Pulmonary artery endothelial cell (primary cell): ENCODE results near the gene EFCC1. TPM values are rescaled to one million over a fixed set of nuclear protein-coding genes. Genes with fewer than 3 reads are reported as not detected.

Experiments used
- DNase-seq: peaks from one replicate; pipeline ENCODE4 v3.0.0-alpha.2; 2011; ENCODE audit warnings: low read depth, low spot score
- total RNA-seq: library from RNA; depleted of rRNA; stranded (reverse); fragments of >200 nt; gene quantifications from 2 replicates; pipeline ENCODE4 v1.2.3, GENCODE V29; 2014

The EFCC1 gene
- total RNA-seq, 1 donor from 2014 or later: 0.26 TPM

DNA sequence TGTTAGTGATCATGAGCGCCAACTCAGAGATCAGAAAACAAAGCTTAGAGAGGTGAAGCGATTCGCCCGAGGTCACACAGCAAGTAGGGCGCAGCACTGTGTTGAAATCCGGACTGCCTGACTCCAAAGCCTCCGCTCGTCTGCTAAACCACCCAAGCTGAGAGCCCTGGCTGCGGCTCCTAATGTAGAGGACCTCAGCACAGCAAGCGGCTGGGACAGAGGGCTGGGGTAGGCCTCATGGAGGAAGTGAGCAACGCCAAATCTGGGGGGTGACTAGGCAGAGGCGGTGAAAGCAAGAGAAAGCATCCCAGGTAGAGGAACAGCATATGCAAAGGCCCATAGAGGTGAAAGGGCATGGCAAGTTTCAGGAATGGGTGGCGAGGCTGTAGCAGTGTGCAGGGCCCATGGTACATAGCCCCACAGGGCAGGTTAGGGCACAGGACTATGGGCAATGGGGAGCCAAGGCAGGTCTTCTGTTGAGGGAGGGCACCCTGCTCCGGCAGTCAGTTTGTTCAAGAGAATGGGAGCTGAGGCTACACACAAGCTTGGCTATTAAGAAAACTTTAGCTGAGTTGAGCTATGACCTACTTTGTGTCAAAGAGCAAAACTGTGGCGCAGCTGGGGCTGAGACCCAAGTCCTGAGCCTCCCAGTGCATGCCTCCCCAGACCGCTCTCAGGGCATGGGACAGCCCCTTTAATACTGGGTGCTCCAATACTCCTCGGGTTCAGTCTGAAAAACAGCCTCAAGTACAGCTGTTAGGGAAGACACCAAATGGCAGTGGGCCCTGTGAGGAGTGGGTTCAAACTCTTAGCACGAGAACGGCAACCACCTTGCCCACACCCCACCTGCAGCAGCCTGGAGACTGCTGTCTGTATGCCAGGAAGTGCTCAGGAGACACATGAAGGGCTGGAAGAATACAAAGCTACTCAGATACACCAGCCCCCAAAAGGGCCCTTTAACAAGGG lies 6.2 kb upstream of the EFCC1 start:
- DNase-seq: no peak

DNA sequence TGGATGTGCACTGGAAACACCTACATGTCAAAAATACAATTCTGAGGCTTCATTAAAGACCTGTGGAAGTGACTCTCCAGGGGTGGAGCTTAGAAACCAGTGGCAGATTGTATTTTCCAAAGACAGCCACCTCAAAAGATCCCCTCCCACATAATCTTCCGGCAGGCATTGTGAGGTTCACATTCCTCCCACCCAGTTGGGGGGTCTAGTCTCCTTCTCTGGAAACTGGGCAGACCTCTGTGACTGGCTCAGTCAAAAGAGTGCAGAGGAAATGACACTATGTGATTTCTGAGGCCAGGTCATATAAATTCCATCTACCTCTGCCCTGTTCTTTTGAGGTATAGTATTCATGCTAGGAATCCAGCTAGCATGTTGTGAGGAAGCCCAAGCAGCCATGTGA lies 5.4 kb upstream of the EFCC1 start:
- no peak for DNase-seq

DNA sequence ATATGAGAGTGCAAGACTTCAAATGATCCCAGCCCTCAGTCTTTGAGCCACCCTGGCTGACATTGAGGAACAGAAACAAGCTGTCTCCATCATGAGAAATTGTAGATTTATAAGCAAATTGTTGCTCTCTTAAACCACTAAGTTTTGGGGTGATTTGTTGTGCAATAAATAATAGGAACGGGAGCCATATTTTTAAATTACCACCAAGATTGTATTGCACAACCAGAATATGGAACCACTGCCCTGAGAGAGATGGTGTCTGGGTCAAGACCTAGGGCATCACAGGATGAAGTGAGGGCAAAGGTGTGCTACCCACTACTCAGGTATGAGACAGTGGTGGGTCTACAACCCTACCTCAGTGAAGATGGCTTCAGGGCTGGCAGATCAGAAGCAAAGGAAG lies 4.9 kb upstream of the EFCC1 start:
- no peak for DNase-seq

DNA sequence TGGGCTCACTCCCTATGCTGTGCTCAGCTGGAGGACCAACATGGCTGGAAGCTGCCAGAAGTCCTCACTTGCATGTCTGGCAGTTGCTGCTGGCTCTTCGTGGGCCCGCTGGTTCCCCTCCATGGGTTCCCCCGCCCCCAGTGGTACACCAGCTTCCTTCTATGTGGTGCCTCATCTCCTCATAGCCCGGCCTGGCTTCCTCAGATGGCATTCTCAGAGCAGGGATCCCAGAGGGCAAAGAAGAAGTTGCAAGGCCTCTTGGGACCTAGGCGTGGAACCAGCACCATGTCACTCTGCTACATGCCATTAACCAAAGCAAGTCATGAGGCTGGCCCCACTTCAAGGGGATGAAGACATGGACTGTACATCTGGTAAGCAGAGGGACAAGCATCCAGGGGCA lies 4.4 kb upstream of the EFCC1 start:
- no peak for DNase-seq

DNA sequence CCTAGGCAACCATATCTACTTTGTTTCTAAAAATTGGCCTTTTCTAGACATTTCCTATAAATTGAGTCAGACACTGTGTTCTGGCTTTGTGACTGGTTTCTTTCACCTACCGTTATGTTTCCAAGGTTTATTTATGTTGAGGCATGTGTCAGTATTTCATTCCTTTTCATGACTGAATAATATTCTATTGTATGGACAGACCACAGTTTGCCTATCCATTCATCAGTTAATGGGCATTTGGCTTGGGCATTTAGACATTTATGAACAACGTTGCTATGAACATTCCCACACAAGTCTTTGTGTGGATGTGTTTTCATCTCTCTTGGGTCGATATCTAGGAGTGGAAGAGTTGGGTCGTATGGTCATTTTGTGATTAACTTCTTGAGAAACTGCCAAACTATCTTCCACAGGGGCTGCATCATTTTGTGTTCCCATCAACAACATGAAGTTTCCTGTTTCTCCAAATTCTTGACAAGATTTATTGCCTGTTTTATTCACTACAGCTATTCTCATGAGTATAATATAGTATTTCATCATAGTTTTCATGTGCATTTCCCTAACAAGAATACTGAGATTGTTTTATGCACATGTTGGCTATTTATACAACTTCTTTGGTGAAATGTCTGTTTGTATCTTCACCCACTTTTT lies 3.5 kb upstream of the EFCC1 start:
- DNase-seq: no peak

DNA sequence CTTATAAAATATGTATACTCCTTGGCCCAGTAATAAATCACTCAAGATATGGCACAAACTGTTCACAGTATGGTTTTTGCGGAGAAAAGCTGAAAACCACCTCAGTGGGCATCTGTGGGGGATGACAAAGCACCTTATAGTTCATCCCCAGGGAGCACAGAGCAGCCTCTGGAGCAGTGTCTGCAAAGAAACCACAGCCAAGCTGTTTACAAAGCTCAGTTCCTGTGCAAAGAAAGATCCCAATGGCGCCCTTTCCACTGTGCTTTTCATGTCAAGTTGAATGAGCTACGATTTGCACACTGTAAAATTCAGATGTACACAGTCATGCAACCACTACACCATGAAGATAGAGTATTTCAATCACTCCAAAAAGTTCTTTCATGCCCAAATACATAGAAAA lies 2.5 kb upstream of the EFCC1 start:
- DNase-seq: no peak

DNA sequence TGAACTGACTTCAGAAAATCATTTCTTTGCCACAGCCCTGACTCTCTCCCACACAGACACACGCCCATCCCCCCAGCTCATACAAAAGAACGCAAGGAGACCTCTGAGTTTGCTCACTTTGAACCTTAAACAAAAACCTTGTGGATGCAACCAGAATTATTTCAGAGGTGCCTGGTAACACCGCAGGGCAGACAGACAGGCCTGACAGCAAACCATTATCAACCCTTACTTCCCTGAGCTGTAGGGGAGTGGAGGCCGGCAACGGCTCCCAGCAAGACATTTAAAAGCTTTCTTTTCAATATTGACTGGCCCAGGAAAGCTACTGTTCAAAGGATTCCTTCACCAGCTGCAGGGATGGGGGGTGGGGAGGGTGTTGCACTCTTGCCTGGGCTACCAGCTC lies 2.0 kb upstream of the EFCC1 start:
- DNase-seq: no peak

DNA sequence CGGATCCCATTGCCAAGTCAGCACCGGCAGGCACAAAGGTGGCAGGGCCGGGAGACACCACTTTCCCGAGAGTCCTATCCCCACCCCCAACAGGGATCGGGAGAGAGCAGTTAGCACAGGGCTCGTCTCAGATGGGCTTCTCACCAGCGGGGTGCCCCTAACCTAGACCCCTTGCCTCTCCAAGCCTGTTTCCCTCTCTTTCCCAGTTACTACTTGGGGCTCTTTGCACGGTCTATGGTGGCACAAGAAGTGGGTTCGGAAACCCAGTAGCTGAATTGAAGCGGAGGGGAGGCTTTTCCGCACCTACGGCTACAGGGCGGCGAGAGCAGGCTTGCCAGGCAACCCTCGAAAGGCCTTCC lies 383 bp upstream of the EFCC1 start:
- no peak for DNase-seq

DNA sequence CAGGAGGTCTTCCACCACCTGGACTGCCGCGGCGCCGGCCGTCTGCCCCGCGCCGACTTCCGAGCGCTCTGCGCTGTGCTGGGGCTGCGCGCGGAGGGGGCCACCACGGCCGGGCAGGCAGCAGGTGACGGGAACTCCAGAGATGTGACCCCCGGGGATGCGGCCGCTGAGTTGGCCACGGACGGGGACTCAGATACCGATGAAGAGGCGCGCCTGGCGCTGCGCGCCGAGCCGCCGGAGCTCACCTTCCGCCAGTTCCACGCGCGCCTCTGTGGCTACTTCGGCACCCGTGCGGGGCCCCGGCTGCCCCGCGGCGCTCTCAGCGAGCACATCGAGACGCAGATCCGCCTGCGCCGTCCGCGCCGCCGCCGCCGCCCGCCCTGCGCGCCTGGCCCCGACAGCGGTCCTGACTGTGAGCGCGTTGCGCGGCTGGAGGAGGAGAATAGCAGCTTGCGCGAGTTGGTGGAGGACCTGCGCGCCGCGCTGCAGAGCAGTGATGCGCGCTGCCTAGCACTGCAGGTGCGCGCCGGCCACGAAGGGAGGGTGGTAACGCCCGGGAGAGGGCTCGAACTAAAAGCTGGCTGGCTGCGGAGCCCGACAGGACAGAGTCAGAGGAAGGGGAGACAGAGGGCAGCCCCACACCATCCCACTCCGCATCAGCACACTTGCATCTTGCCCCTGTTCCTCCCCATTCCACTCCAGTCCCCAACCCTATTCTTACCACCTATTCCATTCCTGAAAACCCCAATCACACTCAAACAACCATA lies 885 bp downstream of the EFCC1 start:
- no peak for DNase-seq

DNA sequence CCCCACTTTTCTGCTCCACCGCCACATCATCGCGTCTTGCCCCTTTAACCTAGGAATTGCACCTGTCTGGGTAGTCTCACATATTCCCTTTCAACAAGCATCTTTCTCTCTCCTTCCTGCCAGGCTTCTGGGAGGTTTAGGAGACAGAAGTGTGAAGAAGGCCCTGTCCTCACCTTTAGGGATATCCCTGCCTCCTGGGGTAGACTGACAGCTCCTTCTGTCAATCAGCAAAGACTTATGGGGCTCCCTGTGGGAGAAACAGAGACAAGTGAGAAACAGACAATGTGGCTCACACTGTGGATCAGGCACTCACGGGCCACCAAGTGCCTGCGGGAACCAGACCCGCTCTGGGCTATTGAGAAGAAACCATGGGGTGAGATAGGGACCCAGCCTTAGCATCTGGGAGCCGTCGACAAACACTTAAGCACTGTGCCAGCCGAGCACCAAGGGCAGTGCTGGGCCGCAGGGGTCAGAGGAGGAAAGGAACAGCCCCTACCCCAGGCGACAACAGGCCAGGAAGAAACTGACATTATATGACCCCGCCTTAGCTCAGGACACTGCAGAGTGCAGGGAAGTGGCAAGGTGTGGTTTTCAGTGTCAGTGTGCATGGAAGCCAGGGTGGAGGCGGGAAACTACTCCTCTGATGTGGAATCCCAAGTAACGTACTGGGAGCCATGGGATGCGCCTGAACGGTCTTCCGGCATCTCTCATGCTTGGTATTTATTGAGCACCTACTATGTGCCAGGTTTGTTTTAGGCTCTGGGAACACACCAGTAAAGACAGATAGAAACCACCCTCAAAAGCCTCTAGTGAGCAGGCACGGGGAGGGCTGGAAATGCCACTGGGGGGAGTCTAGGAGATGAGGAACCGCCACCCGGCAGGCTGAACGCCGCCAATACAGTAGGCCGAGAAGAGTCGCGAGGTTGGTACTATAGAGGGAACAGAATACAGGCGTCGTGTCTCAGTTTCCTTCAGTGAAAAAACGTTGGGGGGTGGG lies 1.8 kb downstream of the EFCC1 start:
- DNase-seq: no peak

DNA sequence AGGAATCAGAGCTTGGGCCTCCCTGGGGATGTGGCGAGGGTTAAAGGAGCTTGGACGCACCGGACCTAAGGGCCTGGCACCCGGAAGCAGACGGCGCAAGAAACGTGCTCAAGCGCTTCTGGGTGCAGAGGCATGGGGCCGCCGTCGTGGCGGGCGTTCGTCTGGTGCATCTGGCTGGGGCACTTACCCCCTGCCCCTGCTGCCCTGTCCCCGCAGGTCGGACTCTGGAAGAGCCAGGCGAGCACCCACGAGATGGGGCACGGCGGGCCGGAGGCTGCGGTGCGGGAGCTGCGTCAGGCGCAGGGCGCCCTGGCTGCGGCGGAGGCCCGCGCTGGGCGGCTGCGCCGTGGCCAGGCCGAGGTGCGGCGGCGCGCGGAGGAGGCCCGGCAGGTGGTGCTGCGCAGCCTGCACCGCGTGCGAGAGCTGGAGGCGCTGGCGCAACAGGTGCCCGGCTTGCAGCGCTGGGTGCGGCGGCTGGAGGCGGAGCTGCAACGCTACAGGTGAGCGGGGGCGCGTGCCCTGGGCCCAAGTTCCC lies 2.5 kb downstream of the EFCC1 start:
- DNase-seq: no peak

DNA sequence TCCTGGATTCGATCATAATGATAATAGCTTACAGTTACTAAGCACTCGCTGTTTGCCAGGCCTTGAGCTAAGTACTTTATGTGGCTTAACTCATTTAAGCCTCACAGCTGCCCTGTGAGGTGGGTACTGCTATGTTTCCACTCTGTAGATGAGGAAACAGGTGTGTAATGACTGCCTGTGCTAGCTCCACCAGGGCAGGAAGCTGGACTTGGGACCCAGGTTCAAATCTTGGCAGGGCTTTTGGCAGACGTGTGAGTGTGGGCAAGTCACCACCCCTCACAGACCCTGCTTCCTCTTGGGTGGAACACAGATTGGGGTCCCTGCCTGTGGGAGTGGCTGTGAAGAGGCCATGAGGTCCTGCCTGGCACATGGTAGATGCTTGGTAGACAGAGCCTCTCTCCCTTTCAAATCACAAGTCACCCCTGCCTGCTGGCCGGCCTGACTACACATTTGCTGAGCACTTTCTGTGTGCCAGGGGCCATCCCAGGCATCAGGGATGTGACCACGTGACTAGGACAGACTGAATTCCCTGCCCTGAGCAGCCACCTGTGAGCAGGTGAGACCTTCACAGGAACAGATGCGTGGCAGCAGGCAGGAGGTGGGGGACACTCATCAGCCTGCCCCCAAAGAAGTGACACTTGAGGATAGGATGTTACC lies 3.7 kb downstream of the EFCC1 start:
- no peak for DNase-seq

DNA sequence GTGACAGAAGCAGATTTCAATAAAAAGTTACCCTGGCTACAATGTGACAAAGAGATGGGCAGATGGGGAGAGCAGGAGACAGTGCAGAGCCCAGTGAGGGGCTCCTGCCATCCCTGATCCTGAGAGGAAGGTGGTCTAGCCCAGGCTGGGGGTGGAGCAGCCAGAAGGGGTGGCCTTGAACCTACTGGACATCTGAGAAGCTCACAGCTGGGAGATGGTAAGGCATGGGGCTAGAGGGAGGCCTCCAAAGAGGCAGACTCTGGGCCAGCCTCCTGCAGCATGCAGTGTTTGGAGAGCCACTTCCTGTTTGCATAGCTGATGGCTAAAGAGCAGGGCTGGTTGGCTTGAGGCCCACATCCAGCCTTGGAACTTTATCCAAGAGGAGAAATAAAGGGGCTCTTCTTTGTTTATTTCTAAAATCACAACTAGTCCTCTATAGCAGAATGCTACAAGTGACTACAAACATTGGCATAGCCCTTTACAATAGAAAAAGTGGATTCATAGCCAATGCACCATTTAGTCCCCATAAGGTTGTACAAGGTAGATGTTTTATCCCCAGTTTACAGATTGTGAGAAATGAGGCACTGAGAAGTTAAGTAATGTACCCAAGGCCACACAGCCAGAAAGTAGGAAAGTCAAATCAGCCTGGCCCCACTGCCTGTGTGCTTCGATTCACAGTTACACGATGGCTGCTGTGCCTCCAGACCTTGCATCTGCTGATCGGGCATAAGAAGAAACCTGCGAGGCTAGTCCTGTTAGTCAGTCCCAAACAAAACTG lies 4.6 kb downstream of the EFCC1 start:
- no peak for DNase-seq

DNA sequence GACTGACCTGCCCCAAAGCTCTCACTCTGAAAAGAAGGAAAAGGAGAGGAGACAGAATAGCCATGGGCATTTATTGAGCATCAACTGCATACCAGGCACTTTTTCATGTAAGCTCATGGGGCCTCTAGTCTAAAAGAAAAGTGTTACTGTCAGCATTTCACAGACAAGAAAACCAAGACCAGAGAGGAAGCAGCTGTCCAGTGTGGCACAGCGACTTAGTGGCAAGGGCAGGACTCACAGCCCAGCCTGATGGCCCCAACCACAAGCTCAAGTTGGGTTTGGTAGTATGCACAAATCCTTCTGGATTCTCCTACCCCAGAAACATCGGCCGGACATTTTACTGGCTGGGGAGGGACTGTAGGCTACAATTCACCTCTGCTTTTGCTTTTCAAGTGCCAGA lies 5.8 kb downstream of the EFCC1 start:
- no peak for DNase-seq

DNA sequence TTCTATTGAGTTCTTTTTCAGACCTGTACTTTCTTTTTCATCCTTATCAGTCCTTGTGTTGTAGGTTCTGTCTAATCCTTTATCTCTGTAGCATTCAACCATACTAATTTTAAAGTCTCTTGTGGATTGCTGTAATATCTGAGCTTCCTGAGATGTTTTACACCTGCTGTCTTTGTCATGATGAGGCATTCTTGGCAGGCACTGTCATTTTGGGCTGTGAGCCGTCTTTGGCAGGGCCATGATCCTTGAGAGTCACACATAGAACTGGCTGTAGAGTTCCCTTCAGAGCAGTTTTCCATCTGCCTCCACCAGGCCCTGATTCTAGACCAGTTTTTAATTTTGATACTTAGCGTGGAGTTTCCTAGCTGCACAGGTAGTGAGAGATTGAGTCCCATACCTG lies 6.7 kb downstream of the EFCC1 start:
- no peak for DNase-seq

DNA sequence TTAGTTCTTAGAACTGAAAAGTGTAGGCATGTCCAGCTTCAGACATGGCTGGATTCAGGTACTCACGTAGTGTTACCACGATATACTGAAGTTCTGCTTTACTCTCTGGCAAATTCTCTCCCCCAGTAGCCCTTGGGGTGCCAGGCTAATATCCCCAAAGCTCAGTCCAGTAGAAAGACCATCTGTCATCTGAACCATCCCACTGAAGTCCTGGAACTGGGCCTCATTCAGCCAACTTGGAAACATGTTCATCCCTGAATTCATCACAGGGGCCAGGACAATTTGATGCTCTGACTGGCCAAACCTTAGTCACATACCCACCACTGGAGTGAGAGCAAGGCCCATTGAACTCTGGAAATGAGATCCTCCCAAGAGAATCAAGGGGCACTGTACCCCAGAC lies 8.2 kb downstream of the EFCC1 start:
- no peak for DNase-seq

DNA sequence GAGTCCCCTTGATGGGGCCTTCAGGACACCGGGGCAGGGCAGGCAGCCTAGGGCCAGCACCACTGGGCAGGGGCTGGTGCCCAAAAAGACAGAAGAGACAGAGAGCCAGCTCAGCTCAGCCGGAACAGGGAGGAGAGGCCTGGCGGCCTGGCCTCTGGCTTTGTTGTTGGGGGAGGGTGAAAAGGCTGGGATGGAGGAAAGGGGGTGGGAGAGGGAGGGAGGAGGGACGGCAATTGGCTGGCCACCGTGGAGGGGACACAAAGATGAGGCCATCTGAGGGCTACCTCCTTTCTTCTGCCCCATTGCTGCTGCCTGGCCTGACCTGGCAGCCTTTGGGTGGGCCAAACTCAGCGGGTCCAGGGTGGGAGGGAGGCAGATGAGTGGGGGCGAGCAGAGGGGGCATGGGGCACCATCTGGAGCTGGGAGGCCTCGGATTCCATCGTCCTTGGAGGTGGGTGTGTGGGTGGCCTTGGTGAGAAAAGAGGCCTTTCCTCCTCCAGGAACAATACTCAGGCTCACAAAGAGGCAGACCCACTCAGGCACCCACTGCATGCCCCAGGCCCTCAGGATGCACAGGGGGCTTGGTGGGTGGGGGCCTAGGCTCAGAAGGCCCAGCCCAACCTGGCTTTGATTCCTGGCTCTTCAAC lies 9.3 kb downstream of the EFCC1 start:
- DNase-seq: no peak

DNA sequence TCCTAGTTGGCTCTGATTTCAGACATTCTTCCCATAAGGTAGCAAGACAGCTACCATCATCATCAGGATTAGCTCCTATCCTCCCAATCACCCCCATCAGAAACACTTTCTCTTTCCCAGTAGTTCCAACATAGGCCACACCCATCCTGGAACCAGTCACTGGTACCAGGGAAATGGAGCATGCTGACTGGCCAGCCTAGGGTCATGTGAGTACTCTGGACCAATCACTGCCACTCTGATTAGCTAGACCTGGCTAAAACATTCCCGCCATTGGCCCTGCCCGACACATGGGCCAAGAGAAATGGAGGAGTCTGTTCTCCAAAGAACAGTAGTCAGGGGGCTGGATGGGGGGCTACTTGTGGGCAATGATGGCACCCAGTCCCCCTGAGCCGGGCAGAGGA lies 12.4 kb downstream of the EFCC1 start:
- no peak for DNase-seq

DNA sequence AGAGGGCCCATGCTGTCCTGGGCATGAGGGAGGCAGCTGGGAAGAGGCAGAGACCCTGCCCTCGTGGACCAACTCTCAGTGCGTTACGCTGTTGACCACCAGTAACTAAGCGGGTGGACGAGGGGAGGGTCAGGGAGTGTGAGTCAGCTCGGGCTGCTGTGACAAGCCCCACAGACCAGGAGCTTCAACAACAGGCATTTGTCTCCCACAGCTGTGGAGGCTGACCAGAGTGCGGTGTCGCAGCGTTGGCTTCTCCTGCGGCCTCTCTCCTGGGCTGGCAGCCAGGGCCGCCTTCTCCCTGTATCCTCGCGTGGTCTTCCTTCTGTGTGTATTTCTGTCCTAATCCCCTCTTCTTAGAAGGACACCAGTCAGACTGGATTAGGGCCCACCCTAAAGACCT lies 13.0 kb downstream of the EFCC1 start:
- no peak for DNase-seq
